GM12892 (cell line): Measurements from ENCODE around the gene TMEM132E.

Experiments used
- DNase-seq: peaks from one replicate; pipeline ENCODE4 v3.0.0; 2011; ENCODE audit not compliant: insufficient read length
- FAIRE-seq: peaks from 2 replicates; lab custom pipeline; 2011; peaks lifted over from hg19 to GRCh38; lab: Jason Lieb, UNC
- POLR2A ChIP-seq: IDR thresholded peaks from 2 replicates; pipeline ENCODE4 v1.6.1; 2011; ENCODE audit warnings: low read depth, low read length, control low read depth
- POLR2AphosphoS5 ChIP-seq: IDR thresholded peaks from 2 replicates; pipeline ENCODE4 v1.6.1; 2011; ENCODE audit warnings: low read depth, low read length, control low read depth
- TAF1 ChIP-seq: IDR thresholded peaks from 2 replicates; pipeline ENCODE4 v1.6.1; 2011; ENCODE audit warnings: low read depth, mild to moderate bottlenecking, control low read depth, low read length, borderline replicate concordance

Gene TMEM132E

GRCh38 chr17:34665150-34665806 is 85.9 kb downstream of the TMEM132E start:
- FAIRE-seq: no peak
- TF ChIP-seq TAF1: no peak
- TF ChIP-seq POLR2AphosphoS5: no peak
- TF ChIP-seq POLR2A: no peak
- DNase-seq: no peak

GRCh38 chr17:34665819-34666763 is 86.7 kb downstream of the TMEM132E start:
- TF ChIP-seq POLR2A: no peak
- TF ChIP-seq POLR2AphosphoS5: no peak
- TF ChIP-seq TAF1: no peak
- DNase-seq (no peak), FAIRE-seq (no peak)

- DNase-seq: no peak
- TF ChIP-seq TAF1: no peak
- TF ChIP-seq POLR2AphosphoS5: no peak
- TF ChIP-seq POLR2A: no peak
- no peak for FAIRE-seq
Measured at GRCh38 chr17:34667656-34668055, 88.3 kb downstream of the TMEM132E start.

GRCh38 chr17:34668206-34668605 is 88.8 kb downstream of the TMEM132E start:
- DNase-seq (no peak), FAIRE-seq (no peak)
- TF ChIP-seq TAF1: no peak
- no peak for TF ChIP-seq POLR2AphosphoS5
- no peak for TF ChIP-seq POLR2A

- TF ChIP-seq POLR2A (no peak), TAF1 (no peak), POLR2AphosphoS5 (no peak)
- DNase-seq (no peak), FAIRE-seq (no peak)
Measured at GRCh38 chr17:34669511-34669910, 90.1 kb downstream of the TMEM132E start.

- TF ChIP-seq POLR2A: no peak
- TF ChIP-seq POLR2AphosphoS5: no peak
- TF ChIP-seq TAF1: no peak
Measured at GRCh38 chr17:34670618-34671017, 91.2 kb downstream of the TMEM132E start.

GRCh38 chr17:34671191-34671590 is 91.8 kb downstream of the TMEM132E start:
- no peak for FAIRE-seq

More at GRCh38 chr17:34670618-34671017, 91.2 kb downstream of the TMEM132E start:
- FAIRE-seq: no peak
- DNase-seq: no peak

GRCh38 chr17:34672176-34672785 is 92.9 kb downstream of the TMEM132E start:
- TF ChIP-seq POLR2A: no peak
- no peak for FAIRE-seq
- DNase-seq: no peak

More at GRCh38 chr17:34671191-34671590, 91.8 kb downstream of the TMEM132E start:
- no peak for DNase-seq
- no peak for TF ChIP-seq TAF1
- TF ChIP-seq POLR2A: no peak
- TF ChIP-seq POLR2AphosphoS5: no peak

- DNase-seq (no peak), FAIRE-seq (no peak)
- TF ChIP-seq POLR2AphosphoS5 (no peak), TAF1 (no peak), POLR2A (no peak)
Measured at GRCh38 chr17:34673516-34673915, 94.1 kb downstream of the TMEM132E start.

- DNase-seq (no peak), FAIRE-seq (no peak)
- TF ChIP-seq POLR2AphosphoS5: no peak
- TF ChIP-seq POLR2A: no peak
- TF ChIP-seq TAF1: no peak
Measured at GRCh38 chr17:34673995-34674890, 94.9 kb downstream of the TMEM132E start.
